Renal pelvis (tissue), 3 donors: ENCODE data around the gene ANKRD33. TPM values are rescaled to one million over a fixed set of nuclear protein-coding genes. Genes with fewer than 3 reads are reported as not detected.

Experiments
- polyA plus RNA-seq, 3 donors: library from polyadenylated mRNA; unstranded; fragments of 120-200 nt; gene quantifications; one replicate each; pipeline ENCODE4 v1.2.1, GENCODE V29; 2013; ENCODE audit not compliant: insufficient read length in 3 of 3

The ANKRD33 gene
- polyA plus RNA-seq, 3 donors, result 0.14 to 0.73 (median 0.53) TPM

Other genes starting within 250 kb of the ANKRD33 start
- gene FIGNL2, start 39.4 kb upstream of the ANKRD33 start, polyA plus RNA-seq, result 1 to 10 TPM; 5.4 to 7.0 (median 6.2) TPM
- 10 to 100 TPM; 33.6 to 37.1 (median 34.3) TPM for gene ACVRL1, start 19.4 kb downstream of the ANKRD33 start, polyA plus RNA-seq
- gene ACVR1B, start 63.6 kb downstream of the ANKRD33 start, polyA plus RNA-seq, result 10 to 100 TPM; 53.4 to 65.8 (median 58.7) TPM
- gene TAMALIN, start 118.8 kb downstream of the ANKRD33 start, polyA plus RNA-seq, result 10 to 100 TPM; 17.7 to 20.3 (median 19.3) TPM
- 10 to 100 TPM in 2 of 3 donors, 1 to 10 TPM in 1; 9.5 to 14.7 (median 14.1) TPM for gene NR4A1, start 163.3 kb downstream of the ANKRD33 start, polyA plus RNA-seq
- 10 to 100 TPM; 28.7 to 34.0 (median 30.1) TPM for gene ATG101, start 181.9 kb downstream of the ANKRD33 start, polyA plus RNA-seq
- under 1 TPM; 0.61 to 0.73 (median 0.73) TPM for gene SMIM41, start 191.6 kb downstream of the ANKRD33 start, polyA plus RNA-seq